Measurements from ENCODE around the gene MGAT1.

DNA sequence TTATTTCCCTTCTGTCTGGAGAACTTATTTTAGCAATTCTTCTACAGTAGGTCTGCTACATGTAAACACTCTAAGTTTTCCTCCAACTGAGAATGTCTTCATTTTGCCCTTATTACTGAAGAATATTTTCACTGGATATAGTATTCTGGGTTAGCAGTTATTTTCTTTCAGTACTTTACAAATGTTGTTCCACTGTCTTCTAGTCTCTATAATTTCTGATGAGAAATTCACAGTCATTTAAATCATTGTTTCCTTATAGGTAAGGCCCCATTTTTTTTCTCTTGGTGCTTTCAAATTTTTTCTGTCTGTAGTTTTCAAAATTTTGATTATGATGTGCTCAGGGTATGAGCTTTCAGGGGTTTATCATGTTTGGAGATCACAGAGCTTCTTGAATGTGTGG, 30.8 kb downstream of the MGAT1 start:
- TF ChIP-seq ZNF274 (IDR thresholded peaks at IDR 0.05; ENCODE audit: low read depth, low read length) (no peak), YY1 (IDR thresholded peaks at IDR 0.05; ENCODE audit: insufficient read depth, insufficient read length) (no peak), SUZ12 (IDR thresholded peaks at IDR 0.05; ENCODE audit: extremely low read depth, insufficient read depth, insufficient read length) (no peak)

All from NT2/D1 (cell line).